ENCODE data around the gene CALN1.
A peak's percentile ranks its signal among the peaks of the same experiment; 100 is the strongest.

CALN1 gene

GRCh38 chr7:72098807-72099580 is 313.1 kb downstream of the CALN1 start:
- DNase-seq (ENCODE audit: extremely low read depth, low read depth): peak; percentile 32

DNA sequence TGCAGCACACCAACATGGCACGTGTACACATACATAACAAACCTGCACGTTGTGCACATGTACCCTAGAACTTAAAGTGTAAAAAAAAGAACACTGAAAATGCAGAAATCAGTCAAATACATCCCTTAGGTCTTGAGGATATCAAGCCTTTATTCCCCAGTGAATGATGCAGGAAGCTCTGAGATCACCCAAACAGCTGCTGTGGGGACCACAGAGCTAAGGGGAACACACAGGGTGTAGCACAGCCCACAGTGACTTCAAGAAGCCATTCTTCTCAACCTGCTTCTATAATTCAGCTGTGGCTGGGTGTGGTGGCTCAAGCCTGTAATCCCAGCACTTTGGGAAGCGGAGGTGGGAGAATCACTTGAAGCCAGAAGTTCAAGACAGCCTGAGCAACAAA is 314.9 kb downstream of the CALN1 start:
- DNase-seq (ENCODE audit: extremely low read depth, low read depth): no peak
- no peak for TF ChIP-seq CTCF (IDR thresholded peaks at IDR 0.05; ENCODE audit: low read depth, low read length)

More at GRCh38 chr7:72098807-72099580, 313.1 kb downstream of the CALN1 start:
- no peak for TF ChIP-seq CTCF (IDR thresholded peaks at IDR 0.05; ENCODE audit: low read depth, low read length)

GRCh38 chr7:72092769-72093168 is 319.4 kb downstream of the CALN1 start:
- DNase-seq (ENCODE audit: extremely low read depth, low read depth): no peak
- no peak for TF ChIP-seq CTCF (IDR thresholded peaks at IDR 0.05; ENCODE audit: low read depth, low read length)

GRCh38 chr7:72087926-72088325 is 324.2 kb downstream of the CALN1 start:
- no peak for TF ChIP-seq CTCF (IDR thresholded peaks at IDR 0.05; ENCODE audit: low read depth, low read length)
- DNase-seq (ENCODE audit: extremely low read depth, low read depth): no peak

- no peak for TF ChIP-seq CTCF (IDR thresholded peaks at IDR 0.05; ENCODE audit: low read depth, low read length)
- no peak for DNase-seq (ENCODE audit: extremely low read depth, low read depth)
Measured at GRCh38 chr7:72080865-72081510, 331.1 kb downstream of the CALN1 start.

GRCh38 chr7:72080341-72080766 is 331.8 kb downstream of the CALN1 start:
- TF ChIP-seq CTCF (IDR thresholded peaks at IDR 0.05; ENCODE audit: low read depth, low read length): no peak
- no peak for DNase-seq (ENCODE audit: extremely low read depth, low read depth)

DNA sequence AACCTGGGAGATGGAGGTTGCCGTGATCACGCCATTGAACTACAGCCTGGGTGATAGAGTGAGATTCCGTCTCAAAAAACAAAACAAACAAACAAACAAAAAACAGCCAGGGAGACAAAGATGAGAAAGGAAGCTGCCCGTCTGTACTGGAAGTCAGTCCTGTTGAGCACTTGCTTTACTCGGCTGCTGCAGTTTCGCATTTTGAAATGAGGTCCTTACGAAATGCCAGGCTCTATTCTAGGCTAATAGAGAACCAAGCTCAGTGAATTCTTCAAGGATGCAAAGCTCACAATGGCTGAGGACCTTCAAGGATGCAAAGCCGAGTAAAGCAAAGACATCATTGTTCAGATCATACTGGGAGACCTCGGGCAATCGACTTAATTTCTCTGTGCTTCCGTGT is 333.3 kb downstream of the CALN1 start:
- no peak for TF ChIP-seq CTCF (IDR thresholded peaks at IDR 0.05; ENCODE audit: low read depth, low read length)
- DNase-seq (ENCODE audit: extremely low read depth, low read depth): no peak
